ENCODE results near the gene UBE3C. TPM values are rescaled to one million over a fixed set of nuclear protein-coding genes. Genes with fewer than 3 reads are reported as not detected.
"Not testable (repeated sequence)": the region's sequence is repeated elsewhere in the genome, so short reads cannot be mapped to it uniquely, and the experiment has no call there.

The UBE3C gene
- polyA plus RNA-seq, 1 donor, result 36.3 TPM

DNA sequence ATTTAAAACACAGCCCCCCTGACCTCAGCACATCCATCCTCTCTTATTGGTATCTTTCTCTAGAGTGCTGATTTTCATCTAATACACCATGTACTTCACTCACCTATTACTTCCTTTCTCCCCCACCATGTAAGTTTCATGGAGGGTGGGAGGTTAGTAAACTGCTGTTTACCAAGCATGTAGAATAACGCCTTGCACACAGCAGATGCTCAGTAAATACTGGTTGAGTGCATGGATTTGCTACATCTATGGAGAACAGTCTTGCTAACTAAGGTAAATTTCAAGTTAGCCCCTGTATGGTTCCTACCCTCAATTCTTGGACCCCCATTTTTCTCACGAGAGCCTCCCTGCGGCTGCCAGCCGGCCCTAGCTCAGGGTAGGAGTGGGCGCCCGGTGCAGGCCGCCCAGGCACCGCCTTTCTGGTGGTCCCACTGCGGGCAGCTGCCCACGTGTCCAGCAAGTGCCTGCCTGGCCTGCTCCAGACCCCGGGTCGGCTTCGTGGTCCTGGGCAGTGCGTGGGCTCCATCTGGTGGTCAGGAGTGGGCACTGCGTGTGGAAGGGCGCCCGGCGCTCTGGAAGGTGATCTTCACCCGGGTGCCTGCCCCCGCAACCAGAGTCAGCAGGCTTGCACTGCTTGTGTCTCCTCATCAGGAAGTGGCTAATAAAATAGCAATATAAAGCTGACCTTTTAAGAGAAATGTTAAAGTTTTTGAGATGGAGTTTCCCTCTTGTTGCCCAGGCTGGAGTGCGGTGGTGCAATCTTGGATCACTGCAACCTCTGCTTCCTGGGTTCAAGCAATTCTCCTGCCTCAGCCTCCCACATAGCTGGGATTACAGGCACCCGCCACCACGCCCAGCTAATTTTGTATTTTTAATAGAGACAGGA is 134.7 kb downstream of the UBE3C start:
- DNase-seq, result peak; percentile 71

DNA sequence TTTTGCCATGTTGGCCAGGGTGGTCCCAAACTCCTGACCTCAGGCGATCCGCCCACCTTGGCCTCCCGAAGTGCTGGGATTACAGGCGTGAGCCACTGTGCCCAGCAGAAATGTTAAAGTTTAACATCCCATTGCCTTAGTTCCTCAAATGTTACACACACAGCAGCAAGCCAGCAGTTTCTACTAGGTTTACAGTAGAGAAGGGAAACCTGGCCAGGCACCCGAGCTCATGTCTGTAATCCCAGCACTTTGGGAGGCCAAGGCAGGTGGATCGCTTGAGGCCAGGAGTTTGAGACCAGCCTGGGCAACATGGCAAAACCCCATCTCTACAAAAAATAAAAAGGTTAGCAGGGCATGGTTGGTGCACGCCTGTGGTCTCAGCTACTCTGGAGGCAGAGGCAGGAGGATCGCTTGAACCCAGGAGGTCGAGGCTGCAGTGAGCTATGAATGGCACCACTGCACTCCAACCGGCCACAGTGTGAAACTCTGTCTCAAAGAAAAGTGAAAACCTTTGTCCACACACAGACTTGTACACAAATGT is 135.4 kb downstream of the UBE3C start:
- DNase-seq, result not testable (repeated sequence)

DNA sequence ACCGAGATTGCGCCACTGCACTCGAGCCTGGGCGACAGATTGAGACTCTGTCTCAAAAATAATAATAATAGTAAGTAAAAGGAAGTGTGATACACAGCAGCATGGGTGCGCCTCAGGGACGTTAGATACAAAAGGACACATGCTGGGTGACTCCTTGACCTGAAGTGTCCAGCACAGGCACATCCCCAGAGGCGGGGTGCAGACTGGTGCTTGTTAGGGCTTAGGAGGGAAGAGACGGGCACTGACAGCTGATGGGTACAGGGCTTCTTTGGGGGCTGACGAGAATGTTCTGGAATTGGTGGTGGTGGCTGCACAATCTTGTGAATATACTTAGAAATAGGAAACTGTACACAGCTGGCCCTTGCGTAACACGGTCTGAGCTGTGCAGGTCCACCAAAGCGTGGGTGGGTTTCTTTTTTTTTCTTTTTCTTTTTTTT is 136.3 kb downstream of the UBE3C start:
- DNase-seq, result no peak

DNA sequence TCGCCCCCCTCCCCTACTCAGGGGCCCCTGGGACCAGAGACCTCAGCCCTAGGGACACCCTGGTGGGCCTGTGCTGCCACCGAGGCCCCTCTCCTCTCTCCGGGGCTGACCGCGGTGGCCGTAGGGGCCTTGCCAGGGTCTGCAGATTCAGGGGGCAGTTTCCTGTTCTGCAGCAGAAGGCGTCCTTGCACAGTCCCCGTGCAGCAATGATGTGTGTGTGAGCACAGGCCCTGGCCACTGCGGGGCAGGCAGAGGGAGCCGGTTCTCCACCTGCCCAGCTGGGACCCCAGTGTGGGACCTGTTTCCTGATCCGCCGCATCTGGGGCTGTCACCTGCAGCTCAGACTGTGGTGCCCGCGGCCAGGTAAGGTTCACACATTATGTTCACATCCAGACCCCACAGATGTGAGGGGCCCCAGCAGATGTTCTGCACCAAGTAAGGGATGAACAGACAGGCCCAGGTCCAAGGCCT is 137.4 kb downstream of the UBE3C start:
- no peak for DNase-seq

DNA sequence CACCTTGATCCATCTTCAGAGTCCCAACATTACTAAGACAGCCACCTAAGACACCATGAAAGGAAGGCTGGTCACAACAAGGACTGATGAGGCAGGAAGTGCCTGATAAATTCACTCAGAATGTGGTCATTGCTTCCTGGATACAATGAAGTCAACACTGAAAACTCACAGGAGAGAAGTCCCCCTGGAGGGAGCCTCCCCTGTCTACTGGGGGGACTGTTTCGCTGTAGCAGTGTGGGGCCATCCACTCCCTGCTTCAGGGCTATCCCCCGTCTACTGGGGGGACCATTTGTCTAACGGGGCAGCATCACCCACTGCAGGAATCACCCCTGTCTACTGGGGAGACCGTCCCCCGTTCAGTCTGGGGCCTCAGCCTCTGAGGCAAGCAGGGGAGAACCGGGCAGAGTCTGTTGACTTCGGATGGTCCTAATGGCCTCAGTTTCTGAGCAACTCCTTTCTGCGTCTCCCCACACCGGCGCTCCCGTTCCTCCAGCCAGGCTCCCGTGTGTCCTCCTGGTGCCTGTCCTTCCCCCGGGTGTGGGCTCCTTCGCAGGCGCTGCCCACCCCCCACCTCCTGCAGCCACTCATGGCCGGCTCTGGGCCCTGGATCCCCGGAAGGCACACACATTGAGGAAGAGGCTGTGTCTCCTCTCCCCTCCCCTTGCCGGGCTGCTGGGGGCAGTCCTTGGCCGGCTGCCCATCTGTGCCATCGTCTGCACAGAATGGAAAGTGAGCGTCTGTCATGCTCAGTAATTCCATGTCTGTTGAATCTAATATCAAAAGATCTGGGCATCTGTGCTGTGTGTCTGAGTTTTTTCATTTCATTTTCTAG is 138.2 kb downstream of the UBE3C start:
- DNase-seq, result no peak

DNA sequence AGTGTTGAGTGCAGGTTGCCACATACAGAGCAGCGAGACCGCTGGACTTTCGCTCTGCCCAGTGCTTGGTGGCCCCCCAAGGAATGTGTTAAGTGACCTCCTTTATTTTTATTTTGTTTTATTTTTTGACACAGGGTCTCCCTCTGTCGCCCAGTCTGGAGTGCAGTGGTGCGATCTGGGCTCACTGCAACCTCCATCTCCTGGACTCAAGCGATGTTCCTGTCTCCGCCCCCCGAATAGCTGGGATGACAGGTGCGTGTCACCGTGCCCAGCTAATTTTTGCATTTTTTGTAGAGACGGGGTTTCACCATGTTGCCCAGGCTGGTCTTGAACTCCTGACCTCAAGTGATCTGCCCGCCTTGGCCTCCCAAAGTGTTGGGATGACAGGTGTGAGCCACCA is 138.8 kb downstream of the UBE3C start:
- DNase-seq, result not testable (repeated sequence)

DNA sequence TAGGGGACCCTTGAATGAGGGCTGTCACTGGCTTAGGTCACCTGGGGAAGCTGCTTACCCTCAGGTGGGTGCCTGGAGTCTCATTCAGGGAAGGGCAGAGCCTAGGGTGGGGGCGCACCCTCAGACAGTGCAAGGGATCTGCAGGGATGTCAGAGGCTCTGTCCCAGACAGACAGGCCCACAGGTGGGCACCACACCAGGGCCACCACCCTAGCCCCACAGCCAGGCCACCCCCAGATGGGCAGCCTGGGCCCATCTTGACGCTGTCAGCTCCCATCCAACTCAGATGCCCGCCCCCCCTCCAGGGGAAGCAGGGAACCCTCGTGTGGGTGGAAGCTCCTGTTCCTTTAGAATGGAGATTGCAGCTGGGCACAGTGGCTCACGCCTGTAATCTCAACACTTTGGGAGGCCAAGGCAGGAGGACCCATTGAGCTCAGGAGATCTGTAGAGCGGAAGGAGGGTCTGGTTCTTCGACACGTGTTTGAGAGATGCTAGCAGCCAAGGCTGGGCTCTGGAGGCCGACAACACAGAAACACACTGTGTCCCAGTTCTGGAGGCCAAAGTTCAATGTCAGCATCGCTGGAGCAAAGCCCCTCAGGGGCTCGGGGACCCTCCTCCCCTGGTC is 139.6 kb downstream of the UBE3C start:
- DNase-seq, result no peak

DNA sequence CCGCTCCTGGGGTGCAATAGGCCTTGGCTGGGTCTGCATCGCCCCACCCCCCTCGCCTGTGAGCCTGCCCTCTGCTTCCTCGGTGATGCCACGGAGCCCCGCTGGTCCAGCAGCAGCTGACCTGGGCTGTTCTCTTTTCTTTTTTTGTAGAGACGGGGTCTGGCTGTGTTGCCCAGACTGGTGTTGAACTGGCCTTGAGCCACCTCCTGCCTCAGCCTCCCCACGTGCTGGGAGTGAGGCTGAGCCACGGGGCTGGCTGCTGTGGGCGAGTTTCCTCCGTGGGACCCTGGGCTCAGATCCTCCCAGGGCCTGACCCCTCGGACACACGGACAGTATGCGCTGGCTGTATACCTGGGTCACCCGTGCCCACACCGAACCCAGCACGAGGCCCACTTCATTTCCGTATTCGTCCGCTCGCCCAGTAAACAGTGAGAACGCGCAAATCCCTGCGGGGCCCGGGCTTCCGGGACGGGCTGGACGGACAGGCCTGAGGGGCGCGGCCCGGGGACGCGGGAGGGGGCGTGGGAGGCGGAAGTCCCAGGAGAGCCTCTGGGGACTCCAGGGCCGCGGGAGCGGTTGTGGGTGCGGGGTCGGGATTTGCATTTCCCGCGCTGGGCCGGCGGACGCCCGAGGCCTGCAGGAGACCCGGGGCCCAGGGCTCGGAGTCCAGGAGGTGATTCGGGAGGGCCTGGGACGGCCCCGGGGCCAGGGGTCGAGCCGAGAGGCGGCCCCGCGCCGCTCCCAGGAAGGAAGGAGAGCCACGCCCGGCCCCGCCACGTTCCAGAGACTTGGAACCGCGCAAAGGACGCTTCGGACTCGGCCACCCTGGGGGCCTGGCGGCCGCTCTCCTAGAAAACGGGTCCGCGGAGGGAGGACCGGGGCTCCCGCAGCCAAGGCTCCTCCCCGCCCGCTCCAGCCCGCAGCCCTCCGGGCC is 140.3 kb downstream of the UBE3C start:
- peak; percentile 35 for DNase-seq

DNA sequence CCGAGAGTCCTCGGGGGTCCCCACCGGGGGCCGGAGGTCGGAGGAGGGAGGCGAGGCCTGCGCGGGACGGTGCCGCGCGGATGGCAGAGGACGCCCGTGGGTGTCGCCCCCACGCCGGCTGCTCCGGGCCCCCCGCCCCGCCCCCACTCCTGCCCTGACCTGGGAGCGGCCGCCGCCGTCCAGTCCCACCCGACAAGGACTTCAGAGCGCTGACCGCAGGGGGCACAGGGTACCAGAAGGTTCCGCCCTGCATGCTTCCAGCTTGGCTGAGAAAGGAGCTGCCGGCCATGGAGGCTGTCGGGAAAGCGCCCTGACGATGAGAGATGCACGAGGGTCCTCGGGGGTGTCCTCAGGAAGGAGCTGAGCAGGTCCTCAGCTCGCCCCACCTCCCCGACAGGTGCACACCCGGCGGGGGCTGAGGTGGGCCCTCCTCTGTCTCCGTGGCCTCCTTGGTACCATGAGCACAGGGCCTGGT is 141.1 kb downstream of the UBE3C start:
- no peak for DNase-seq

DNA sequence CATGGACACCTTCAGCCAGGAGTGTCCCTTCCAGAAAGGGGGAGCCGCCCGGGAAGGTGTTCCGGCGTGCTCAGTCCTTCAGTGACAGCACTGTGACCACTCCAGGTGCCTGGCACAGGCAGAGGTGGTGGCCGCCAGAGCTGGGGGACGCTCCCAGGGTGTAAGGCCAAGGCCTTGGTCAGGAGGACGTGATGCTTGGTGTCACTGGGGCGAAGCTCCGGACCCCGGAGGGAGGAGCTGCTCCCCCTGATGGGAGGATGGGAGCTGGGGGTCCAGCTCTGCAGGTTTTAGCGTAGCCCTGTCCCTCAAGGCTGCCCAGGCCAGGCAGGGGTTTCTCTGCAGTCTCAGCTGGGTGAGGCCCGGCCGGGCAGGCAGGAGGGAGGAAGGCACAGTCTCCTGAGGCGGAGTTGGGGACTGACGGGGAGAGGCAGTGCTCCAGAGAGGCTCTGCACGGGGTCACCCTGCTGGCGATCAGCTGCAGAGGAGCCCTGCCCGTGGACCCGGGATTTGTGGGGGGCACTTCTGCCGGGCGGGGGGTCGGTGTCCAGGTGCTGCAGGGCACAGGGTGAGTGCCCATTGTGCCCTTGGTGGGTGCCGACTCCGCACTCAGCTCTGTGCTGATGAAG is 141.6 kb downstream of the UBE3C start:
- DNase-seq, result no peak

DNA sequence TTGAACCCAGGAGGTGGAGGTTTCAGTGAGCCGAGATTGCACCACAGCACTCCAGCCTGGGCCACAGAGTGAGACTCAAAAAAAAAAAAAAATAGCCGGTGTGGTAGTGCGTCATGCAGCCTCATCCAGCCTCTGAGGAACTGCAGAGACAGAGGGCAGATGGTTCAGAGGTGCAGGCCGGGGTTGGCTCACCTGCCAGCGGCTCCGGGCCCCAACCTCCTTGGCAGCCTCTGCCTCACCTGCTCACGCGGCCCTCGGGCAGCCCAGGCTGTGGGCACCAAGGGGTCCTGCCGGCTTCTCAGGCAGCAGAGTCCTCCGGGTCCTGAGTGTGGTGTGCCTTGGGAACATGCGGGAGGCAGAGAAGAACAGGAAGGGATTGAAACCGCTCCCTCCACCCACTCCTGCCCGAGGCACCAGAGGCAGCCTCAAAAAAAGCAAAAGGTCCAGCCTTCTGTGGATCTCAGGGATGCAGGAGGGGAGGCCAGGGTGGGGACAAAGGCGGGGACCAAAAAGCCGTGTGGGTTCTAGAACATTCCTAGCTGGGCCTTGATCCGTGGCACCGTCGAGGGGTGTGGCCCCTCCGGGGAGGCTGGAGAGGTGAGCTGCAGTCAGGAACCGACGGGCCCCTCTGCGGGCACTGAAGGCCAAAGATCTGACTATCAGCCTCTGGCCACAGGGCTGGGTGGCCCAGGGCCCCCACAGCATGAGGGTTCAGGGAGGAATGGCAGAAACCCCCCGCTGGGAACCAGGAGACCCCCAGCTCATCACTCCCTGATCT is 142.7 kb downstream of the UBE3C start:
- no peak for DNase-seq

DNA sequence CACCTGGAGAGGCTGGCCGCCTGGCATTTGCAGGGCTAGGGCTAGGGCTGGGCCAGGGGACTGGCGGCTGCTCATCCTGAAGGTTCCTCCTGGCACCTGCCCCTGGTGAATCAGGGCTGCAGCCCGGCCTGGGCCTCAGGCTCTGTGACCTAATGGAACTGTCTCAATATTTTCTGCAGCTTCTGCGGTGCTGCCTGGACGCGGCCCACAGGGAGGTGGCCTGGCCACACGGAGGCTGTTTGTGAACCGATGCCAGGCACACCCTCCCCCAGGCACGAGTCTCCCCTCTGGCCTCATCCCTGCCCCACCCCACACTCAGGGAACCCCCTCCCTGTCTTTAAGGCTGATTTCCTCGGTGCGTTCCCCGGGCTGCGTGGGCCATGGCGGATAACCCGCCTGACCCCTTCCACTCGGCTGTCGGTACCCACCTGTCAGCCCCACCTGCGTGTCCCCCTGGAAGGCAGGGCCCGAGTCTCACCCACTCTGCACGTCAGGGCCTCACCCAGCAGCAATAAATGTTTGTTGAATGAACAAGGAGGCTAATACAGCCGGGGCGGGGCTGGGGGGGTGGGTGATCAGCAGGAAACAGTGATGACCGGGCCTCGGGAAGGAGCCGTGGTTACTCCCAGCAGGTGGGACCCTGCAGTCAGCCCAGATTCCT is 143.5 kb downstream of the UBE3C start:
- DNase-seq, result no peak

DNA sequence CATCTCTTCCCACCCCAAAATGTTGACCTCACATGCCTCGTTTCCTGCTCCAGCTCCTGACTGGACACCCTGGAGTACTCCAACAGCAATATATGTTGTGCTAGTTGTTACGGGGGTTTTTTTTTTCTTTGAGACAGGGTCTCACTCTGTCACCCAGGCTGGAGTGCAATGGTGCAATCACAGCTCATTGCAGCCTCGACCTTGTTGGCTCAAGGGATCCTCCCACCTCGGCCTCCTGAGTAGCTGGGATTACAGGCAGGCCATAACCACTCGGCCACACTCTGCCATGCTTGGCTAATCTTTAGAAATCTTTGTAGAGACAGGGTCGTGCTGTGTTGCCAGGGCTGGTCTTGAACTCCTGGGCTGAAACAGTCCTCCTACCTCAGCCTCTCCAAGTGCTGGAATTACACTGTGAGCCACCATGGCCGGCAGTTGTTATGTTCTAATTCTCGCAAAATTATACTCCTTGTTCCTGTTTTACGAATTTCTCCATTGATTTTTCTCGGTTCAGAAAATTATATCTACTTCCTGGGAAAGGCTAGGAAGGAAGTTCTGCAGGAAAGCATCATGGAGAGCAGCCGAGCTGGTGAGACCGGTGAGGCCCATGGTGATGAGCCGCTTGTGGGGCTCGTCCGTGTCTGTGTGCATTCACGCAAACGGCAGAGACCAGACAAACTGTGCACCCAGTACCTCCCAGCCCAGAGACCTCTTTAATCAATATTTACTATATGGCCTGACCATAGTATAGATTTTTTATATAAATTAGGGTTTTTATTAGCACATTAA is 145.7 kb downstream of the UBE3C start:
- DNase-seq, result no peak

DNA sequence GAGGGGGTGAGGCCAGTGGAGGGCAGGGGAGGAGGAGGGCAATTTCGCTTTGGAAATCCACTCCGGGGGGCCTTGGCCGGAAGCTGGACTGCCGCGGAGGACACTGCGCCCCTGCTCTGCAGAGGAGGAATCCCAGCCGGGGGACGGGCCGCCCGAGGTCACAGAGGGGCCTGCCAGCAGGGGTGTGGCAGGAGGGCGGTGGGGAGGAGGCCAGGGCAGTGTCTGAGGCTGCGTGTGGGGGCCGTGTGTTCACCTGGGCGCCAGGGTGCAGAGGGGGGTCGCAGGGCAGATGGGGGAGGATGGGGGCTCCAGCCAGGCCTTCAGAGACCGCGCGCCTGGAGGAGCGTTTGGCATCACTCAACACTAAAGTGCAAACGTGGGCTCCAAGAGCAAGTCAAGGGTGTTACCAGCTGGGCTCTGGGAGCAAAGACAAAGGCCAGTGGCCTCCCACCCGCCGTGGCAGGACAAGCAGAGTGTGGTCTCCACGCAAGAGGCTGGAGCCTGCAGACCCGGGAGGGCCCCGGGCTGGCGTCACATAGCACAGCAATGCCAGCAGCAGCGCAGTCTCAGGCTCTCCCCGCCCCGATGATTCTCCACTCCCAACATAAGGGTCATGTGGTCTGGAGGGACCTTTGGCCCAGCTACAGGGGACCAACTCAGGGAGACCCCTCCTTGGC is 152.8 kb downstream of the UBE3C start:
- no peak for DNase-seq

DNA sequence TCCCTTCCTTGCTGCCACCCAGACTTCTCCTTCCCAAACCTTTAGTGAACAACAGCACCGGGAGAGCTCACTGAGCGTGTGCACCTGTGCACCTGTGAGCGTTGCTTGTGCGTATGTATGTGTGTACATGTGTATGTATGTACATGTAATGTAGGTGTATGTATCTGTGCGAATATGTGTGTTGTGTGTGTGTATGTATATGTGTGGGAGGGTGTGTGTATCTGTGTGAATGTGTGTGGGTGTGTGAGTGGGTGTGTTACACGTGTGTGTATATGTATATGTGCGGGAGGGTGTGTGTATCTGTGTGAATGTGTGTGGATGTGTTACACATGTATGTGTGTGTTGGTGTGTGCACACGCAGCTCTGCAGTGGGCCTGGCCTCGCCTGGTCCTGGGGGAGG is 153.5 kb downstream of the UBE3C start:
- DNase-seq, result no peak

DNA sequence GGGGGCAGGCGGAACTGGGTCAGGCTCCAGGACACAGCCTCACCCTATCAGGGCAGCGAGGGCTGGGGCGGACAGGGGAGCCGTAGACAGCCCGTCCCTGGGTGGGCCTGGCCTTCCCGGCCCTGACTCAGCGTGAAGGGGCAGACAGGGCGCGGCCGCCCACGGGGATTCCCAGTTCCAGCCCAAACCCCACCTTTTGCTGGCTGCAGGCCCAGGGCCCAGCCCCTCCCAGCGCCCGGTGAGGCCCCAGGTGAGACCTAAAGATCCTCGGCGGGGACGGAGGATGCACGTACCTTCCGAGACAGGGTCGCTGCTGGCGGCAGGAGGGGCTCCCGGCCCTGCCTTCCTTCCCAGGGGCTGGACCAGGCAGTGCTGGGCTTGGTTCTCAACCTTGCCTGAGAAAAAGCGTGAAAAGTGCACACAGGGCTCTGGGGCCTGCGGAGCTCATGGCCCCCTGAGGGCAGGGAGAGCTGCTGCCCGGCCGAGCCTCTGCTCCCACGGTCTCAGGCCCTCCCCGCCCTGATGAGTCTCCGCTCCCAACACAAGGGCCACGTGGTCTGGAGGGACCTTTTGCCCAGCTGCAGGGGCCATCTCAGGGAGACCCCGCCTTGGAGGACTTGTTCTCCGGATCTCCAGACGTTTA is 154.2 kb downstream of the UBE3C start:
- no peak for DNase-seq

DNA sequence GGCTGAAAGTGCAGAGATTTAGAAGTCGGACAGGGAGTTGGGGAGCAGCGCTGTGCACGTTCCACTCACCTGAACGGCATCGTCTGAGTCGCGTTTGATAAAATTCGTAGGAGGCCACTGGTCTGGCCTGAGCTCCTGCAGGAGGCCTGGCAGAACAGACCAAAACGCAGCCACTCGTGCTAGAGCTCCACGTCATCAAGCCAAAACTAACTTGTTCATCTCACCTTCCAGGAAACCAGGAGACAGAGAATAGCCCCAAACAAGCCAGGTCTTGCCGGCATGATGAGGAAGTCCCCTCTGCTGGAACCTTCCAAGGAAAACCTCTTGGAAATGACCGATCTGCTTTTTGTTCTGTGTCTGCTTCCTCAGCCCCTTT is 154.7 kb downstream of the UBE3C start:
- no peak for DNase-seq

DNA sequence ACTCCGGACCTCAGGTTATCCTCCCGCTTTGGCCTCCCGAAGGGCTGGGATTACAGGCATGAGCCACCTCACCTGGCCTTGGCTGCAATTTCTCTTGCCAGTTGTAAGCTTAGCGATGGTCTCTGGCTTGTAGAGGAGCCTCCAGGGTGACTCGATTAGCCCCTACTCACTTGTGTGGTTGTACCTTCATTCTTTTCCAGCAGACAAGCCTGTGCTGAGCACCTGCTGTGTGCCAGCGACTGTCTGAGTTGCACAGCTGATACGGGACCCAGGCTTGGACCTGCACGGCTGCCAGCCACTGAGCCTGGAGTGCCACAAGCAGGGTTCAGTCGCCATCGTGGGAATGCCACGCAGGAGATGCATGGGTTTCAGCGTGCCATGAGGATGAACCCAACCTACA is 156.0 kb downstream of the UBE3C start:
- DNase-seq, result no peak

Data from hindlimb muscle (tissue), 1 donor.